ENCODE results near the gene METTL16. TPM values are rescaled to one million over a fixed set of nuclear protein-coding genes. Genes with fewer than 3 reads are reported as not detected.
A peak's percentile ranks its signal among the peaks of the same experiment; 100 is the strongest.

Gene METTL16
- total and polyA plus RNA-seq, 5 donors = 17.7 to 26.5 (median 22.7) TPM

GRCh38 chr17:2394775-2395201, 116.9 kb downstream of the METTL16 start:
- no peak for ATAC-seq
- Histone ChIP-seq H3K9me3 (ENCODE audit: control insufficient read depth, low read length) (no peaks in the 10 kb centered on the region), H3K27me3 (ENCODE audit: control insufficient read depth, insufficient read depth) (no peaks in the 10 kb centered on the region), H3K27ac (ENCODE audit: low read length) (peak overlapping the region; percentile 22), H3K4me1 (ENCODE audit: control insufficient read depth, insufficient read depth, low read length) (peaks cover 21% of the 10 kb centered on the region), H3K4me3 (ENCODE audit: low read length) (no peak overlapping the region)
- WGBS = 85% methylated on average over 16 of the region's 16 CpGs
- intact Hi-C loops (cut with DNase I) = no loop called here
- DNase-seq = peak in 2 of 3 donors; percentile 44 to 64

- Histone ChIP-seq H3K27me3 (ENCODE audit: control insufficient read depth, insufficient read depth) (no peaks in the 10 kb centered on the region), H3K9me3 (ENCODE audit: control insufficient read depth, low read length) (no peaks in the 10 kb centered on the region), H3K4me3 (ENCODE audit: low read length) (peak overlapping the region; percentile 71), H3K27ac (ENCODE audit: low read length) (peak overlapping the region; percentile 22), H3K4me1 (ENCODE audit: control insufficient read depth, insufficient read depth, low read length) (peaks cover 21% of the 10 kb centered on the region)
- intact Hi-C loops (cut with DNase I) = no loop called here
- peak in 2 of 3 donors; percentile 37 to 66 for DNase-seq
- no peak for ATAC-seq
- 23% methylated on average over 53 of the region's 53 CpGs for WGBS
These were observed 117.5 kb downstream of the METTL16 start for GRCh38 chr17:2393954-2394749.

DNA sequence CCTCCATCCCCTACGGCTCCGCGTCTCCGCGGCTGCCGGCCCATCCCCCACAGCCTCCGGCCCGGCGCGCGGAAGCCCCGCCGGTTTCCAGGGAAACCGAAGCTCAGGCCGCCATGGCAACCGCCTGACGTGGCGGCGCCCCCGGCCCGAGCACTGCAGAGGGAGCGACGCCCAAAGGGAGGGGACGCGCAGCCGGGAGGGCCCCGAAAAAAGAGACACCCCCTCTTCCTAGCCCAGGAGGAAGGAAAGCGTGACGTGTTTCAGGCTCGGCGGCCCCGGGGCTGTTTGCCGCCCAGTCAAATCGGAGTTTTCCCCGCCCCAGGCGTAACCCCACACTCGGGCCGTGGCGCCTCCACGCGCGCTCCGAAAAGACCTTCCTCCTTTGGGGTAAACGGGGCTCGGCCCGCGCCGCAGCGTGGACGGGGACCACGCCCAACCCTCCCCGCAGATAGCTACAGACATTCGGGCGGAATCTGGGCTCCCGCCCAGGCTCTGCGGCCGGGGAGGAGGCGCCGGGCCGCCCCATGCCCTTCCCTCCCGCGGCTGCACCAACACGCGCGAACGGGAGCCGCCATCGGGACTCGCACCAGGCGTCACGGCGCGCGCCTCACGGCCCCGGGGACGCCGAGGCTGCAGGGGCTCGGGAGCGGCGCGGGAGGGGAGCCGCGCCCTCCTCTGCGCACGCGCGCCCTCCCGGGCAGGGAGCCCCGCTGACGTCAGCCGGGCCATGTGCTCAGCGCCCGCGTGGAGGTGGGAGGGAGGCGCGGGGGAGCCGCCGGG, 118.3 kb downstream of the METTL16 start:
- intact Hi-C loops (cut with DNase I) = no loop called here
- H3K4me1 ChIP-seq (ENCODE audit: control insufficient read depth, insufficient read depth, low read length) = peaks cover 19% of the 10 kb centered on the region
- H3K4me3 ChIP-seq (ENCODE audit: low read length) = peak overlapping the region; percentile 71
- no peaks in the 10 kb centered on the region for H3K9me3 ChIP-seq (ENCODE audit: control insufficient read depth, low read length)
- ATAC-seq = peak; percentile 49 to 66
- DNase-seq = peak; percentile 92 to 97 (median 97)
- peak overlapping the region; percentile 85 for H3K27ac ChIP-seq (ENCODE audit: low read length)
- under 1% methylated on average over 99 of the region's 99 CpGs for WGBS
- H3K27me3 ChIP-seq (ENCODE audit: control insufficient read depth, insufficient read depth) = no peaks in the 10 kb centered on the region

DNA sequence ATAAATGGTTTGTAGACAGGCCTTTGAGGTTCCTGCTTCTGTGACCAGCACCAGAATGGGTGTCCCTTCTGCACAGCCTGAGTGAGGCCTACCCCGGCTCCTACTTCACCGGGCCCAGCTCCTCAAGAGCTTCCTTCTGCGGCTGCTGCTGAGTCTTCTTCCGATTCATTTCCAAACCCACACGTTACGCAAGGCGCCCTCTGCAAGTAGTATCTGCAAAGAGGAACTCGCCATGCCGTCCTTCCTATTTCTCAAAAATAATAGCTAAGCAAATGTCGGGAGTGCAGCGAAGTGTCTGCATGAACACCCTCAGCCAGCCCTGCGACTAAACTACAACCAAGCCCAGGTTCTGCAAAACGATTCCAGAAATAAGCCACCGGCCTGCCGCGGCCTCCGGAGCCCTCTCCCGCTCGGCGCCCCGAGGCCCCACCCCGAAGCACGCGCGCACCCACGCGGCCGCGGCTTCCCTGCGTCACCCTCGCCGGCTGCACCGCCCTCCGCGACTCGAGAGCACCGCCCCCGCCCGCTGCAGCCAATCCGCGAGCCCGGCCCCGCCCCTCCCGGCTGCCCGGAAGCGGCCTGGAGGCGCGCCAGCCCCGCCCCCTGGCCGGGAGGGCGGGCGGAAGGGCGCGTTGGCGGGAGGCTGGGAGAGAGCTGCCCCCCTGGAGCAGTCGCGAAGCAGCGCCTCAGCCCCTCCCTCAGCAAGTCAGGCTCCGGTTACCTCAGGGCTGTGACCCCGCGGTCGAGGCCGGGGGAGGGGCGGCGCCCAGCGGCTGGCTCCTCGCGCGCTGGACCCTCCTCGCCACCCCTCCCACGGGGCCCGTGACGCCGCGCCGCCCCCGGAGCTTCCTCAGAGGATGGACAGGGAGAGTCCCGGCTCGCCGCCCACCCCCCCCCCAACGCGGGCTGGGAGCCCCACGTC, 119.2 kb downstream of the METTL16 start:
- intact Hi-C loops (cut with DNase I) = no loop called here
- peak; percentile 96 to 99 (median 99) for DNase-seq
- Histone ChIP-seq H3K4me3 (ENCODE audit: low read length) (peak overlapping the region; percentile 71), H3K27me3 (ENCODE audit: control insufficient read depth, insufficient read depth) (no peaks in the 10 kb centered on the region), H3K27ac (ENCODE audit: low read length) (peak overlapping the region; percentile 85), H3K9me3 (ENCODE audit: control insufficient read depth, low read length) (no peaks in the 10 kb centered on the region), H3K4me1 (ENCODE audit: control insufficient read depth, insufficient read depth, low read length) (peaks cover 15% of the 10 kb centered on the region)
- 1% methylated on average over 83 of the region's 83 CpGs for WGBS
- peak; percentile 72 to 73 for ATAC-seq

DNA sequence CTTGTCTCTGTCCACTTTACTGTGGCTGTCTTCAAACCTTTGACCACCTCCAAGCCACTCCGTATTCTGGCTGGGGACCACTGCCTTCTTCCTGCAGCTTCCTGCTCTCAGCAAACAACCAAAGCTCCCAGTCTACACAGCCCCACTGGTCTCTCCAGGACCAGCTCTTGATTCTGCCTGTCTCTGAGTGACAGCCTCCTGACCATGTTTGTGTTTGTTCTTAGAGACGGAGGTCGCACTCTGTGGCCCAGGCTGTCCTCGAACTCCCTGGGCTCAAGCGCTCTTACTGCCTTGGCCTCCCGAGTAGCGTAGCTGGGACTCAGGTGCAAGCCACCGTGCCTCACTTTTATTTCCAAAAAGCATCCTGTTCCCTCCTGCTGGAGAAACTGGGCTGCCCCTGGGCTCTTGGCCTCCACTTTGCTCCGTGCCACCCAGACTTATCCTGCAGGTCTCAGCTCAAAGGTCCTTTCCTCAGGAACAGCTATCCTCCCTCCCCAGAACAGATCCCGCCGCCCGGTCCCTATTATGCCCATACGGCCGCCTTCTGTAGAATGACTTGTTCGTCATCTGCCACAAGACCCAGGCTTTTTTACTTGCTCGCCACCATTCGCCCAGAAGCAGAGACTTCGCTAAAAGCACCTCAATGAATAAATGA, 120.0 kb downstream of the METTL16 start:
- ATAC-seq (no peak), DNase-seq (peak in 1 of 3 donors; percentile 40)
- Histone ChIP-seq H3K4me1 (ENCODE audit: control insufficient read depth, insufficient read depth, low read length) (peaks cover 11% of the 10 kb centered on the region), H3K27me3 (ENCODE audit: control insufficient read depth, insufficient read depth) (no peaks in the 10 kb centered on the region), H3K27ac (ENCODE audit: low read length) (peak overlapping the region; percentile 80), H3K9me3 (ENCODE audit: control insufficient read depth, low read length) (no peaks in the 10 kb centered on the region), H3K4me3 (ENCODE audit: low read length) (no peak overlapping the region)
- intact Hi-C loops (cut with DNase I) = loop anchor here in 1 of 4 donors (2.0 kb wide), 1 partner anchor 15 kb away; no protein-coding TSS in a partner anchor
- WGBS = 72% methylated on average over 18 of the region's 18 CpGs

DNA sequence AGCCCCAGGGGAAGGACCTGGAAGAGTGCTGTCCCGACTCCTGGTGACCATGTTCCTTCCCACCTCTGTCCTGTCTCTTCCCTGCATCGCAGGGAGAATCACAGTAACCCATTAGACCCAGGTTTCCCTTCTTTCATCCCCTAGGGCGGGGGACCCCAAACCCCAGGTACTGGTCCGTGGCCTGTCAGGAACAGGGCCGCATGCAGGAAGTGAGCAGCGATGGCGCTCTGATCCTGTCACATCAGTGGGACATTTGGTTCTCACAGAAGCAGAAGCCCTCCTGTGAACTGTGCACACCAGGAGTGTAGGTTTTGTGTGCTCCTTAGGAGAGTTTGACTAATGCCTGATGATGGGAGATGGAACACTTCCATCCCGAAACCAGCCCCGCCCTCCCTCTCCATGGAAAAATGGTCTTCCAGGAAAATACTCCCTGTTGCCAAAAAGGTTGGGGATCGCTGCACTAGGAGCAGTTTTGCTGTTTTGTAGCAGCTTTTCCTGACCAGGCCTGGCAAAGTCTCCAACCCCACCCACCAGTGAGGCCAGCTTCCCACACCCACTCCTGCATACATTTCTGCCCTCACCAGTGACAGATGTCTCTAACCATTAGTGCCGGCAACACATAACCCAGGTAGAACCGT, 121.4 kb downstream of the METTL16 start:
- H3K4me1 ChIP-seq (ENCODE audit: control insufficient read depth, insufficient read depth, low read length) = peaks cover 3% of the 10 kb centered on the region
- no peak overlapping the region for H3K27ac ChIP-seq (ENCODE audit: low read length)
- H3K27me3 ChIP-seq (ENCODE audit: control insufficient read depth, insufficient read depth) = no peaks in the 10 kb centered on the region
- DNase-seq = peak in 2 of 3 donors; percentile 61 to 78
- no peaks in the 10 kb centered on the region for H3K9me3 ChIP-seq (ENCODE audit: control insufficient read depth, low read length)
- H3K4me3 ChIP-seq (ENCODE audit: low read length) = no peak overlapping the region
- ATAC-seq = peak in 1 of 2 donors; percentile 12
- 73% methylated on average over 12 of the region's 12 CpGs for WGBS
- intact Hi-C loops (cut with DNase I) = loop anchor here in 1 of 4 donors (2.0 kb wide), 1 partner anchor 16 kb away; no protein-coding TSS in a partner anchor

DNA sequence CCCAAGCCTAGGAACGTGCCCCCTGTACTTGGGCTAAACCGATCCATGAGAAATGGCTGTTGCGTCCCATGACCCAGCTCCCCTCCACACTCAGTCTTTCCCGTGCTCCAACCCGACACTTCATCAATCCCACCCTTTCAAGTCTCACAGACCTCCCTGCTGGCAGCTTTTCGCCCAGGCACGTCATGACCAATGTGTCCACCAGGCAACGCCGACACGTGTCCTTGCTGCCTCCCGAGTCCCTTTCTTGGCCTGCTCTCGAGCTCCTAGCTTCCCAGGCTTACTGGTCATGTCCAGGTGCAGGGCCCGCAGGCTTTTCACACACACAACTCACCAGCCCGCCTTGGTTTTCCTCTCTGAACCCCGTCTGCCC, 123.0 kb downstream of the METTL16 start:
- H3K9me3 ChIP-seq (ENCODE audit: control insufficient read depth, low read length) = no peaks in the 10 kb centered on the region
- no peaks in the 10 kb centered on the region for H3K27me3 ChIP-seq (ENCODE audit: control insufficient read depth, insufficient read depth)
- no peak for DNase-seq
- intact Hi-C loops (cut with DNase I) = no loop called here
- whole genome bisulfite sequencing = 90% methylated on average over 15 of the region's 15 CpGs
- H3K4me3 ChIP-seq (ENCODE audit: low read length) = no peak overlapping the region
- ATAC-seq = no peak
- H3K27ac ChIP-seq (ENCODE audit: low read length) = no peak overlapping the region
- H3K4me1 ChIP-seq (ENCODE audit: control insufficient read depth, insufficient read depth, low read length) = no peaks in the 10 kb centered on the region

GRCh38 chr17:2388020-2388682, 123.5 kb downstream of the METTL16 start:
- 86% methylated on average over 21 of the region's 21 CpGs for WGBS
- DNase-seq = peak in 1 of 3 donors; percentile 28
- Histone ChIP-seq H3K27me3 (ENCODE audit: control insufficient read depth, insufficient read depth) (no peaks in the 10 kb centered on the region), H3K9me3 (ENCODE audit: control insufficient read depth, low read length) (no peaks in the 10 kb centered on the region), H3K27ac (ENCODE audit: low read length) (no peak overlapping the region), H3K4me1 (ENCODE audit: control insufficient read depth, insufficient read depth, low read length) (no peaks in the 10 kb centered on the region), H3K4me3 (ENCODE audit: low read length) (no peak overlapping the region)
- ATAC-seq = no peak
- intact Hi-C loops (cut with DNase I) = no loop called here

DNA sequence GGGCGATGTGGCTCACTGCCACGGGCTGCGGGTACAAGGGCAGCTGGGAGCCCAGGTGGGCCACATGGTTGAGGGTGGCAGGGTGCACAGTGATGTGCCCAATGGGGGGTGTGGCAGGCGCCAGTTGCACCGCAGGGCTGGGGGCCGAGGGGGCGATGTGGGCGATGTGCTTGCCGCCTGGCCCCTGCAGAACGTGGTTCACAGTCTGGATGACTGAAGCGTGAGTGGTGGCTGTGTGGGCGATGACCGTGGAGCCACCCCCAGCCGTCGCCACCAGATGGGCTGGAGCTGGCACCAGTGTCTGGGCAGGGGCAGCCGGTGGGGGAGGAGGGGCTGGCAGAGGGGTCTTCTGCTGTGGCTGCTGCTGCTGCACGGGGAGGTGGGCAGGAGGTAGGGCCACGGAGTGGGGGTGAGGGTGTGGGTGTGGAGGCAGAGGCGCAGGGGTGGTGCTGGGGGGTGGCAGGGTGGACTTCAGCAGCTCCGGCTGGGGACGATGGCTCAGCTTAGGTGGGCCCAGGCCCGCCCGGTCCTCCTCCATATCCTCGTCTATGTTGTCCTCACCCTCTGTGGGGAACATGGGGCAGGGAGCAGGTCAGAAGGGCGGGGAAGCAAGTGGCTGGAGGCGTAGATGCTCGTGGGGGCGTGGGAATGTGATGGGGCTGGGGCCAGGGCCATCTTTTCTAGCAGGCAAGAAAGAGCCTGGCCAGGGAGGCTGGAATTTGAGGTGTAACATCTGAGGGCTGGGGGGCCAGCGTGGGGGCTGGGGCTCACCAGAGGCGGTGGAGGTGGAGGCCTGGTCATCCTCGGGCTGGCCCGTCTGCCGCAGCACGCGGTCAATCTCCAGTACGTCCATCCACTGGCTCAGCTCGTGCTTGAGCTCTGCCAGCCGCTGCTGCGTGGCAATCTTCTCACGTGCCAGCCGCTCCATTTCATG, 124.3 kb downstream of the METTL16 start:
- no peaks in the 10 kb centered on the region for H3K9me3 ChIP-seq (ENCODE audit: control insufficient read depth, low read length)
- peak in 1 of 3 donors; percentile 58 for DNase-seq
- H3K27me3 ChIP-seq (ENCODE audit: control insufficient read depth, insufficient read depth) = no peaks in the 10 kb centered on the region
- WGBS = 90% methylated on average over 41 of the region's 41 CpGs
- H3K4me3 ChIP-seq (ENCODE audit: low read length) = no peak overlapping the region
- no peak for ATAC-seq
- intact Hi-C loops (cut with DNase I) = no loop called here
- H3K4me1 ChIP-seq (ENCODE audit: control insufficient read depth, insufficient read depth, low read length) = no peaks in the 10 kb centered on the region
- no peak overlapping the region for H3K27ac ChIP-seq (ENCODE audit: low read length)

All from right cardiac atrium (tissue), 5 donors.